Right lobe of liver (tissue), 4 donors: ENCODE data around the gene SCFD2.

Source experiments
- POLR2A ChIP-seq: fragments of 450-650 bp; IDR thresholded peaks from one replicate; pipeline ENCODE4 v1.6.1; 2017; ENCODE audit warnings: antibody characterized with exemption, mild to moderate bottlenecking
- TF ChIP-seq, protein P1 (sequence below), 4 donors: fragments of 200-600 bp in 3 of 4; fragments of 450-650 bp in 1 of 4; IDR thresholded peaks; one replicate each; pipeline versions ENCODE4 v1.5.1 to v1.8.0; 2016 to 2022; ENCODE audit warnings: antibody characterized with exemption in 4 of 4, mild to moderate bottlenecking in 2 of 4
- donor health status: DM: no; HTN: no; CAD: no.
- donor health status: DM: no; HTN: no; CAD: no.
- donor health status: DM: no; HTN: yes; CAD: no.

DNA sequence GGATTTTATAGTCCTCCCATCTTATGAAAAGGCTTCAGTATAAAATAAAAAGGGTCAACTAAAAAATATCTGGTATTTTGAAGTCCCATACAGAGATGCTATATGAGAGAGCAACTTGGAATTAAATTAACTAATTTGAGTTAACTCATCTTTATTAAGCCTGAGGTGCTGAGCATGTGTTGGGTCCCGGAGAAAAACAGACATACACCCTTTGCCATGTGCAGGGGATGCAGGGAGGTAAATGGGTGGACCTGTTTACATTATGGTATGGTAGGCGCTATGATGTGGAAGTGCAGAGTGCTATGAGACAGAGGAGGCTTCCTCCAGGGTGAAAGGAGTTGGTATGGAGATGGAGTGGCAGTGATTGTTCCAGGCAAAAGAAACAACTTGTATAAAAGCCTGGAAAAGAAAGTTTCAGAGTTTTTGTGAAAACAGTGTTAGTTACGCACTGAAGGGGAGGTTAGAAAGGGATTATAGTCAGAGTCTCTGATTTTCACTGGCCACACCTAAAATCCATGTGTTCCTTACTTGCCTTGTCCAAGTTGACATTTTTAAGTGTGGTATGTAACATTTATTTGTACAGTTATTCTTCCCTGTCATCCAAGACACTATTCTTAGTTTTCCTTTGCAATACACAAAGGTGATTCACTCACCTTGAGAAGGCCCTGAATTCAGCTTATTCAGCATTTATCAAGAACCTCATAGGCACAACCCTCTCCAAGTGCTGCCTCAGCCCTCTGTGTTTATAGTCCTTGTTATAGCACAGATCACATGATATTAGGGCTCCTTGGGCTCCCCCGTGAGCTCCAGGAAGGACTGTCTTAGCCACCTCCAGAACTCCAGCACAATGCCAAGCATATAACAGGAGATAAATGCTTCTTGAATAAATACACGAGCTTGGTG lies 351.7 kb downstream of the SCFD2 start:
- no peak for TF ChIP-seq POLR2A
- TF ChIP-seq, protein P1, sequence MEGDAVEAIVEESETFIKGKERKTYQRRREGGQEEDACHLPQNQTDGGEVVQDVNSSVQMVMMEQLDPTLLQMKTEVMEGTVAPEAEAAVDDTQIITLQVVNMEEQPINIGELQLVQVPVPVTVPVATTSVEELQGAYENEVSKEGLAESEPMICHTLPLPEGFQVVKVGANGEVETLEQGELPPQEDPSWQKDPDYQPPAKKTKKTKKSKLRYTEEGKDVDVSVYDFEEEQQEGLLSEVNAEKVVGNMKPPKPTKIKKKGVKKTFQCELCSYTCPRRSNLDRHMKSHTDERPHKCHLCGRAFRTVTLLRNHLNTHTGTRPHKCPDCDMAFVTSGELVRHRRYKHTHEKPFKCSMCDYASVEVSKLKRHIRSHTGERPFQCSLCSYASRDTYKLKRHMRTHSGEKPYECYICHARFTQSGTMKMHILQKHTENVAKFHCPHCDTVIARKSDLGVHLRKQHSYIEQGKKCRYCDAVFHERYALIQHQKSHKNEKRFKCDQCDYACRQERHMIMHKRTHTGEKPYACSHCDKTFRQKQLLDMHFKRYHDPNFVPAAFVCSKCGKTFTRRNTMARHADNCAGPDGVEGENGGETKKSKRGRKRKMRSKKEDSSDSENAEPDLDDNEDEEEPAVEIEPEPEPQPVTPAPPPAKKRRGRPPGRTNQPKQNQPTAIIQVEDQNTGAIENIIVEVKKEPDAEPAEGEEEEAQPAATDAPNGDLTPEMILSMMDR (IDR thresholded peaks at IDR 0.05), result no peak
